Left lobe of liver (tissue), 2 donors: ENCODE data around the gene KBTBD7. TPM values are rescaled to one million over a fixed set of nuclear protein-coding genes. Genes with fewer than 3 reads are reported as not detected.
A peak's percentile ranks its signal among the peaks of the same experiment; 100 is the strongest.

Experiments
- ATAC-seq: fragments of 200-7000 bp; cut with Tn5 transposase; one replicate; pipeline ENCODE4 v1.9.1; 2020; ENCODE audit warnings: mild to moderate bottlenecking, moderate library complexity
- DNase-seq: peaks from one replicate; pipeline ENCODE4 v3.0.0-alpha.2; 2020; ENCODE audit warnings: low spot score
- total RNA-seq: library from RNA; stranded (reverse); gene quantifications from one replicate; pipeline ENCODE4 v1.2.1, GENCODE V29; 2021
- donor health status: DM: no; HTN: no; CAD: no; lungs with moderate emphysema.
- donor health status: DM: no; HTN: yes; CAD: no.

KBTBD7 gene, protein sequence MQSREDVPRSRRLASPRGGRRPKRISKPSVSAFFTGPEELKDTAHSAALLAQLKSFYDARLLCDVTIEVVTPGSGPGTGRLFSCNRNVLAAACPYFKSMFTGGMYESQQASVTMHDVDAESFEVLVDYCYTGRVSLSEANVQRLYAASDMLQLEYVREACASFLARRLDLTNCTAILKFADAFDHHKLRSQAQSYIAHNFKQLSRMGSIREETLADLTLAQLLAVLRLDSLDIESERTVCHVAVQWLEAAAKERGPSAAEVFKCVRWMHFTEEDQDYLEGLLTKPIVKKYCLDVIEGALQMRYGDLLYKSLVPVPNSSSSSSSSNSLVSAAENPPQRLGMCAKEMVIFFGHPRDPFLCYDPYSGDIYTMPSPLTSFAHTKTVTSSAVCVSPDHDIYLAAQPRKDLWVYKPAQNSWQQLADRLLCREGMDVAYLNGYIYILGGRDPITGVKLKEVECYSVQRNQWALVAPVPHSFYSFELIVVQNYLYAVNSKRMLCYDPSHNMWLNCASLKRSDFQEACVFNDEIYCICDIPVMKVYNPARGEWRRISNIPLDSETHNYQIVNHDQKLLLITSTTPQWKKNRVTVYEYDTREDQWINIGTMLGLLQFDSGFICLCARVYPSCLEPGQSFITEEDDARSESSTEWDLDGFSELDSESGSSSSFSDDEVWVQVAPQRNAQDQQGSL
- total RNA-seq: 6.3 TPM

- peak; percentile 95 for DNase-seq
- ATAC-seq: peak; percentile 98
Observed at GRCh38 chr13:41193919-41194824, at the start of gene KBTBD7. Gene KBTBD7 (minus strand): TSS chr13:41194569. CDS start chr13:41194257, 312 bp downstream.

DNA sequence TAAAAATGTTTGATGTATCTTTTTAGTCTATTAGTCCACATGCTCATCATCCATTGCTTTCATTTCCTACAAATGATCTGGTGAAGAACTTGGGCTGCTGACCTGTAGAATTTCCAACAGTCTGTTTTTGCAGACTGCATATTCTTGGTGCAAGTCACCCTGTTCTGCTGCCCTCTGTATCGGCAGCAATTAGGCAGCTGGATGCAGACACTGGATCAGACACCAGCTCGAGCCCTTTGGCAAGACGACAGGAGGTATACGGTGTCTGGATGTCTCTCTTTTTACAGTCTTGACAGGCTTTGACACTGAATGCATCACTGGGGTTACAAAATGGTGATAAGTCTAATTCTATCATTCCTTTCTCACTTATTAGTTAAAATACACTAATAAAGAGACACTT is 47.3 kb upstream of the KBTBD7 start:
- DNase-seq (no peak), ATAC-seq (no peak)

DNA sequence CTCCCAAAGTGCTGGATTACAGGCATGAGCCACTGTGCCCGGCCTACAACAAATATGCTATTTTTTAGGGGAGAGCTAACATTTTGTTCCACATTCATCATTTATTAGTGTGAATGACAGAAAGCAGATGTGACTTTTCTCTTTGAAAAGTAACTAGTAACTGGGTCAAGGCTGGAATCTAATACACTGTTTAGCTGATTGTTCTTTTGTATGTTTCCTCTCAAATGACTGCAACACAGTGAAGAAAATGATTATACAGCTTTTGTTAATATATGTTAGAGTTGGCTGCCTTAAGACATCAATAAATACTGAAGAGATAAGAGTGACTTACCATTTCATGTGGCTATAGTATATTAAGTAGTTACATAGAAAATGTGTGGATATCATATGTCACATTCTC is 42.0 kb upstream of the KBTBD7 start:
- ATAC-seq: no peak

GRCh38 chr13:41232578-41233480 is 38.5 kb upstream of the KBTBD7 start:
- ATAC-seq: peak; percentile 55

More for the DNA sequence above, 42.0 kb upstream of the KBTBD7 start:
- no peak for DNase-seq

DNA sequence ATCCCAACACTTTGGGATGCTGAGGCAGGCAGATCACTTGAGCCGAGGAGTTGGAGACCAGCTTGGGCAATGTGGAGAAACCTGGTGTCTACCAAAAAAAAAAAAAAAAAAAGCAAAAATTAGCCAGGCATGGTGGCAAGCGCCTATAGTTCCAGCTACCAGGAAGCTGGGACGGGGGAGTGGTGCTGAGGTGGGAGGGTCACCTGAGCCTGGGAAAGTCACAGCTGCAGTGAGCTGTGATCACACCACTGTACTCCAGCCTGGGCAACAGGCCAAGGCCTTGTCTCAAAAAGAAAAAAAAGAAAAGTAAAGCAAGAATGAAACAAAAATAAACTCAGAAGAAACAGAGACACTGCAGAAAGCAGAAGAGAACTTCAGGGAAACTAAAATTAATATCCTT is 37.4 kb upstream of the KBTBD7 start:
- DNase-seq: no peak

More at GRCh38 chr13:41232578-41233480, 38.5 kb upstream of the KBTBD7 start:
- DNase-seq: no peak

DNA sequence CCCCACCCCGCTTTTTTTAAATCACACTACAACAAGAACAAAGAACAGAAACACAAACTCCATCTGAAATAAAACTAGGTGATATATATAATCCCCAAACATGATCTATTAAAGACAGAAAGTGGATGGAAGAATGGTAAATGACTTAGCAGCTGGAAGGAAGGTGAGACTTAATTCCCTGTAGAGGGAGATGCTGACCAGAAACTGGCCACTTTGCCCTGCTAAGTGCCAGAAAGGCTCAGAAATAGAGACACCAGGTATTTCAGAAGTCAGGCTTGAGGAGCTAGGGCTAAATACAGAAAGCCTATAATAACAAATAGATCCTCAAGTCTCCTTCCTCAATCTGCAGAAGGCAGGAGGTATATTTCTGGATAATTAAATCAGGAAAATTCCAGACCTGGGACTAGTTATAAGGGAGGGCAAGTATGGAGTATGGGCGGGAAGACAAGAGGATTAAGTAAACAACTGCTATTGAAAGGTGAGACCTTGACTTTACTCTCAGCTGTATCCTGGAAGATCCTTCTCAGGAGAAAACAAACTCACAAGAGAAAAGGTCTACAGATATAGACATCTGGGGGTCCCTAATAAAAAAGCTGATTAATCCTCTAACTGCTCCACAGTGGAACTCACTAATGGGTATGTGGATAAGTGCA is 36.8 kb upstream of the KBTBD7 start:
- no peak for DNase-seq
- ATAC-seq: no peak

More for the DNA sequence above, 37.4 kb upstream of the KBTBD7 start:
- ATAC-seq: peak; percentile 52

DNA sequence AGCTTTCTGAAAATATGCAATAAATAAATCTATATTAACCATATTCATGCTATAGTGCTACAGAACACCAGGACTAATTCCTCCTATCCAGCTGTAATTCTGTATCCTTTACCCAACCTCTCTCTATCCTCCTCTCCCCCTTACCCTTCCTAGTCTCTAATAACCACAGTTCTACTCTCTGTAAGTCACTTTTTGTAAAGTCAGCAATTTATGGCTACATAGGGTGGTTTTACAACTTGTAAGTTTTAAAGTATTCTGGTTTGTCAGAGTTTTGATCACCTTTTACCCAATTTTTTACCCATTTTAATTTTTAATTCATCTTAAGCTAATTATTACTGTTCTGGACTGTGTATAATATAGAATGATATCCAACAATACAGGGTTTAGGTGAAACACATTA is 35.0 kb upstream of the KBTBD7 start:
- no peak for ATAC-seq
- DNase-seq: no peak

DNA sequence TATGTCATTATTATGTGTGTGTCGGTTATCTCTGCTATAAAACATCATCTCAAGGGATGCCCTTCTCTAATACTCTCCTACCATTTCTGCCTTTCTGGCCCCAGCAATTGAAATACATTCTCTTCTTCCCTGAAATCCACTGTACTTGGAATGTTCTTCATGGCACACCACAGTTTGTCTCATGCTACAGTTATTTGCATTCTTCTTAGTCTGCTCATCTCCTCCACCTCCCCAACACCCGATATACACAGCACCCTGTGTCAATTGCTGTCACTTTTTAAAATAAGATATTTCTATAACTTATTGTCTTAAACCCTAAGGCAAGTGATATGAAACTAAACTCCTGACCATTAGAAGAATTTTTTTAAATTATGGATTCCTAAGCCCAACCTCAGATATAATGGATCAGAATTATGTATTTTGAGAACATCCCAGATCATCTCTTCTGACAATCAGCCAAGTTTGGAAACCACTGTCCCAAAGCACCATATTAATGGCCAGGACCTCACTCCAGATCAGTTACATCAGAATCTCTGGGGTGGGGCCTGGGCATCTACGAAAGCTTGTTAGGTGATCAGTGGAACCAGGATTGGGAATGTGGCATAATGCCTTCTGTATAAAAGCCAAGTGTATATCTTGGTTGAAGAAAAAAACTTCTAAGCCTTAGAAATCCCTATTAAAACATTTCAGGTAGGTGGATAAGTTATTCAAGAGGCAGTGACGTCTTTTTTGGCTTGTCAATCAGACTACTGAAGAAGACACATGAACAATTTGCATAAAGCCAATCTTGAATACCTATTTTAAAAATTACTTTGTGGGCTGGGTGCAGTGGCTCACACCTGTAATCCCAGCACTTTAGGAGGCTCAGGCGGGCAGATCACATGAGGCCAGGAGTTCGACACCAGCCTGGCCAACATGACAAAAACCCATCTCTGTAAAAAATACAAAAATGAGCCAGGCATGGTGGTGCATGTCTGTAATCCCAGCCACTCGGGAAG is 30.0 kb upstream of the KBTBD7 start:
- no peak for ATAC-seq

GRCh38 chr13:41222259-41222852 is 28.0 kb upstream of the KBTBD7 start:
- no peak for DNase-seq
- peak; percentile 97 for ATAC-seq

More for the DNA sequence above, 30.0 kb upstream of the KBTBD7 start:
- DNase-seq: no peak

DNA sequence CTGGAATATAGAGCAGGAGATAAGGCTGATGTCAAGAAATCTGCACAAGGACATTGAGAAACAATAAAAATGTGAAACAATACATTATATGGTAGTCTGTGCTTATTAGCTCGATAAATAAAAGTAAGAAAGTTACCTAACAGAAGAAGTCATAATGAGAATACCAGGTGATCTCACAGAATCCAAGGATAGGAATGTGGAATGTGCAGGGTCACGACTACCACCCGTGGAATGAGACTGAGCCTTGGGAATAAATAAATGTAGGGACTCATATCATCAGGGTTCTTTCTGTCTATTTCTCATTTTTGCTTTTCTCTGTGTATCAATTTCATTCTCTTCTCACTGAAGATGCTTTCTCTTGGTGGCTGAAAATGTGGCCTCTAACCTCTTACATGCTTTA is 26.0 kb upstream of the KBTBD7 start:
- ATAC-seq: no peak
- no peak for DNase-seq

- no peak for DNase-seq
- ATAC-seq: no peak
Observed at GRCh38 chr13:41216160-41216559, 21.8 kb upstream of the KBTBD7 start.

GRCh38 chr13:41213919-41214318 is 19.6 kb upstream of the KBTBD7 start:
- DNase-seq (no peak), ATAC-seq (no peak)

GRCh38 chr13:41213316-41213715 is 18.9 kb upstream of the KBTBD7 start:
- ATAC-seq (no peak), DNase-seq (no peak)

DNA sequence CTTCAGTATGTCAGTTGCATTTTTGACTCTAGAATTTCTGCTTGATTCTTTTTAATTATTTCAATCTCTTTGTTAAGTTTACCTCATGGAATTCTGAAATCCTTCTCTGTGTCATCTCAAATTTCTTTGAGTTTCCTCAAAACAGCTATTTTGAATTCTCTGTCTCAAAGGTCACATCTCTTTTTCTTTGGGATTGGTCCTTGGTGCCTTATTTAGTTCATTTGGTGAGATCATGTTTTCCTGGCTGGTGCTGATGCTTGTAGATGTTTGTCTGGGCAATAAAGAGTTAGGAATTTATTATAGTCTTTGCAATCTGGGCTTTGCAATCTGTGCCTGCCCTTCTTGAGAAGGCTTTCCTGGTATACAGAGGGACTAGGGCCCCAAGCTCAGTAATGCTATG is 18.5 kb upstream of the KBTBD7 start:
- DNase-seq: no peak
- ATAC-seq: no peak

DNA sequence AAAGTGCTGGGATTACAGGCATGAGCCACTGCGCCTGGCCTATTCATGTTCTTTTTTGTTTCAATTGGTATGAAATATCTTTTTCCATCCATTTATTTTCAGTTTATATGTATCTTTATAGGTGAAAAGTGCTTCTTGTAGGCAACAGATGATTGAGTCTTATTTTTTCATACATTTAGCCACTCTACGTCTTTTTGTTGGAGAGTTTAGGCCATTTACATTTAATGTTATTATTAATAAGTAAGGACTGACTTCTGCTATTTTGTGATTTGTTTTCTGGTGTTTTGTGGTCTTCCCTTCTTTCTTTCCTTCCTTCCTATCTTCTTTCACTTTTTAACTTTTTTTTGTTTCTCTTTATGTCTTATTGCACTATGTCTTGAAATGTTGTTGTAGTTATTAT is 16.7 kb upstream of the KBTBD7 start:
- ATAC-seq (no peak), DNase-seq (no peak)

DNA sequence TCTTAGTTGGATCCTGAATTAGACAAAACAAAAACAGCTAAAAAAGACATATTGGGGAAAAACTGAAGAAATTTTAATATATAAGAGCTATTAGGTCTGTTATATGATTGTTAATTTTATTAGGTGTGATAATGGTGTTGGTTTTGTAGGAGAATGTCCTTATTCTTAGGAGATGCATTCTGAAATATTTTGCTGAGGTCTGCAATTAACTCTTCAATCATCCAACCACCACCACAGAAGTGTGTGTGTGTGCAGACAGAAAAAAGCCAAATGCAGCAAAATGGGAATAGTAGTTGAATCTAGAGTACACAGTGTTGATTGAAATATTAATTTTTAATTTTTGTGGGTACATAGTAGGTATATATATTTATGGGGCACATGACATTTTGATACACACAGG is 12.1 kb upstream of the KBTBD7 start:
- no peak for ATAC-seq
- no peak for DNase-seq

DNA sequence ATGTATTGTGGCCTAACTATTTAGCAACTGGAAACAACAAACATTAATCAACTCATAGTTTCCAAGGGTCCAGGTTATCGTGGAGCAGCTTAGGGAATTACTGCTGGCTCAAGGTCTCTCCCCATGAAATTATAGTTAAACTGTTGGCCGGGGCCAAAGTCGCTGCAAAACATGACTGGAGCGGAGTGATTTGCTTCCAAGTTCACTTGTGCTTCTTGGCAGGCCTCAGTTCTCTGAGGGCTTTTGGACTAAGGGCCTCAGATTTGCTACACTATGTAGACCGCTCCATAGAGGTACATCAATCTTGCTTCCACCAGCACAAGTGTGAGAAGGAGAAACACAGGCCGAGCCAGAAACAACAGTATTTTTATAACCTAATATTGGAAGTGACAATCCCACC is 9.4 kb upstream of the KBTBD7 start:
- ATAC-seq: no peak
- DNase-seq: no peak

DNA sequence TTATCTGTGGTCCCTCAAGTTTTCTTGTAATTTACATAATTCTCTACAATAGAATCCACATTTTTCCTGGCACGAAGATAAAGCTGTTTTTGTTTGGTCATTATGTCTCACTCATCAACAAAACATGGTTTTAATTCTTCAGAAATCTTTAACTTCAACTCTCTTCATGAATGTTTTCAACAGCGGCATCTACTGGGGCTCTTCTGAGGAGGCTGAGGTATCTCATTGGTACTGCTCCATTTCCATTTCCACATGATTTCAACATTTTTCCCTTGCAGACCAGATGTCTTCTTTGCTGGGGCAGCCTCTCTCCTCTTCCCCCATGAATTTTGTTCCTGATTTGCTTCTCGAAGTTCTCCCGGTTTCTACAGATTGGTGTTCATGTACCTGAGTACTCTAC is 5.8 kb upstream of the KBTBD7 start:
- ATAC-seq: no peak
- DNase-seq: no peak
